Psoas muscle (tissue), 8 donors: ENCODE results near the gene SMIM31. TPM values are rescaled to one million over a fixed set of nuclear protein-coding genes. Genes with fewer than 3 reads are reported as not detected.

ENCODE experiments used
- ATAC-seq, 4 donors: fragments of 200-7000 bp; cut with Tn5 transposase; one replicate each; pipeline ENCODE4 v1.9.1; 2020; ENCODE audit warnings: moderate library complexity in 3 of 4, mild to moderate bottlenecking in 2 of 4
- DNase-seq, 2 donors: peaks; one replicate each; pipeline ENCODE4 v3.0.0-alpha.2; 2020
- H3K27ac ChIP-seq: fragments of 200-600 bp; one replicate; pipeline ENCODE4 v1.8.0; 2022
- H3K27me3 ChIP-seq, 3 donors: fragments of 200-600 bp in 1 of 3; one replicate each; pipeline versions ENCODE4 v1.6.1 to v1.8.0; 2013 to 2022; ENCODE audit warnings: low read length in 2 of 3, mild to moderate bottlenecking in 2 of 3, moderate library complexity in 1 of 3; ENCODE audit not compliant: insufficient read depth in 3 of 3
- H3K36me3 ChIP-seq, 2 donors: fragments of 200-600 bp in 1 of 2; one replicate each; pipeline versions ENCODE4 v1.6.1 to v1.8.0; 2013 to 2022; ENCODE audit warnings: low read depth in 1 of 2, mild to moderate bottlenecking in 1 of 2, moderate library complexity in 1 of 2; ENCODE audit not compliant: insufficient read depth in 1 of 2
- H3K4me1 ChIP-seq: fragments of 200-600 bp; one replicate; pipeline ENCODE4 v1.8.0; 2022
- H3K4me3 ChIP-seq: fragments of 200-600 bp; one replicate; pipeline ENCODE4 v1.8.0; 2022; ENCODE audit warnings: mild to moderate bottlenecking
- H3K9me3 ChIP-seq: fragments of 200-600 bp; one replicate; pipeline ENCODE4 v1.8.0; 2022
- CTCF ChIP-seq: fragments of 200-600 bp; IDR thresholded peaks from one replicate; pipeline ENCODE4 v1.8.0; 2022; ENCODE audit warnings: antibody characterized with exemption
- WGBS, 3 donors: extraction: QIAGEN DNeasy Blood & Tissue Kit; methylation state at CpG; one replicate each; pipeline versions ENCODE4 v1.1.6 to v1.1.7; 2013; 5-methylcytosine and 5-hydroxymethylcytosine counted together
- intact Hi-C, 2 donors: fragments of 100-400 bp; cut with DNase I; formaldehyde crosslinking; loops; one replicate each; pipeline versions ENCODE4 v1.11.0 to v1.14.2; 2022
- polyA plus RNA-seq, 3 donors: library from polyadenylated mRNA; stranded (reverse); fragments of 200-250 nt; gene quantifications; one replicate each; pipeline ENCODE4 v1.2.3, GENCODE V29; 2013
- total RNA-seq, 4 donors: library from RNA; stranded (reverse); fragmentation: NEBNext Ultra II Directional in 2 of 4; extraction: Animal tissue kit (Norgen Biotek cat#: 25700) in 2 of 4; gene quantifications; one replicate each; pipeline versions ENCODE4 v1.2.1 to v1.2.4, GENCODE V29; 2021 to 2023
- donor health status: healthy with polysubstance abuse.
- donor health status: DM: no; HTN: no; CAD: no; lungs with moderate emphysema.
- donor health status: Bipolar disorder and iron deficiency.
- donor health status: healthy.
- donor health status: DM: yes; HTN: yes; CAD: no.
- donor health status: DM: no; HTN: no; CAD: no.
- donor health status: DM: no; HTN: no; CAD: no.
- donor health status: DM: yes; HTN: yes; CAD: no.

Gene SMIM31
- total and polyA plus RNA-seq, 7 donors, result 0.01 TPM; not detected in 6

- DNase-seq, result no peak
- intact Hi-C loops, result no loop called here
- Histone ChIP-seq H3K27ac (no peak overlapping the region), H3K9me3 (no peaks in the 10 kb centered on the region), H3K4me3 (no peak overlapping the region), H3K36me3 (no peaks in the 10 kb centered on the region), H3K4me1 (no peaks in the 10 kb centered on the region), H3K27me3 (no peaks in the 10 kb centered on the region)
- no peak for ATAC-seq
- TF ChIP-seq CTCF, result no peak
- 49 to 54% (median 51%) methylated on average over 4 of the region's 4 CpGs for WGBS, 3 donors
These were observed 67.8 kb downstream of the SMIM31 start for GRCh38 chr4:164821711-164822110.

GRCh38 chr4:164824581-164824980 lies 70.7 kb downstream of the SMIM31 start:
- DNase-seq, result no peak
- intact Hi-C loops, result no loop called here
- Histone ChIP-seq H3K36me3 (no peaks in the 10 kb centered on the region), H3K27me3 (no peaks in the 10 kb centered on the region), H3K4me3 (no peak overlapping the region), H3K9me3 (no peaks in the 10 kb centered on the region), H3K4me1 (no peaks in the 10 kb centered on the region), H3K27ac (no peak overlapping the region)
- no peak for TF ChIP-seq CTCF
- WGBS, 3 donors, result 80 to 88% (median 85%) methylated on average over 4 of the region's 4 CpGs
- no peak for ATAC-seq

GRCh38 chr4:164828955-164829354 lies 75.0 kb downstream of the SMIM31 start:
- intact Hi-C loops, result no loop called here
- WGBS, 3 donors, result 20 to 33% (median 25%) methylated on average over 3 of the region's 3 CpGs

GRCh38 chr4:164846566-164846965 lies 92.6 kb downstream of the SMIM31 start:
- ATAC-seq, result no peak

More at GRCh38 chr4:164828955-164829354, 75.0 kb downstream of the SMIM31 start:
- Histone ChIP-seq H3K27ac (no peak overlapping the region), H3K4me1 (no peaks in the 10 kb centered on the region), H3K4me3 (no peak overlapping the region), H3K36me3 (no peaks in the 10 kb centered on the region), H3K9me3 (no peaks in the 10 kb centered on the region), H3K27me3 (no peaks in the 10 kb centered on the region)
- no peak for DNase-seq
- no peak for ATAC-seq
- TF ChIP-seq CTCF, result no peak

More at GRCh38 chr4:164846566-164846965, 92.6 kb downstream of the SMIM31 start:
- no peaks in the 10 kb centered on the region for H3K4me1 ChIP-seq
- DNase-seq, result no peak
- TF ChIP-seq CTCF, result no peak
- no peaks in the 10 kb centered on the region for H3K36me3 ChIP-seq
- intact Hi-C loops, result no loop called here
- no peak overlapping the region for H3K27ac ChIP-seq
- no peaks in the 10 kb centered on the region for H3K9me3 ChIP-seq
- 16 to 32% (median 26%) methylated on average over 4 of the region's 4 CpGs for WGBS, 3 donors
- H3K4me3 ChIP-seq, result no peak overlapping the region
- H3K27me3 ChIP-seq, result no peaks in the 10 kb centered on the region
